Upper lobe of left lung (tissue), 6 donors: Measurements from ENCODE around the gene DIAPH1. TPM values are rescaled to one million over a fixed set of nuclear protein-coding genes. Genes with fewer than 3 reads are reported as not detected.

ENCODE experiments used
- ATAC-seq, 2 donors: fragments of 200-7000 bp; cut with Tn5 transposase; one replicate each; pipeline ENCODE4 v1.9.1; 2022; ENCODE audit warnings: mild to moderate bottlenecking in 2 of 2, moderate library complexity in 2 of 2; ENCODE audit not compliant: low FRiP score in 2 of 2
- DNase-seq, 2 donors: peaks; one replicate each; pipeline ENCODE4 v3.0.0-alpha.2; 2019 to 2020
- H3K27ac ChIP-seq, 4 donors: fragments of 200-600 bp; sonication (generic); one replicate each; pipeline ENCODE4 v1.5.1; 2016 to 2019
- H3K27me3 ChIP-seq, 4 donors: fragments of 200-600 bp; sonication (generic); one replicate each; pipeline ENCODE4 v1.5.1; 2017 to 2019
- H3K36me3 ChIP-seq, 4 donors: fragments of 200-600 bp; sonication (generic); one replicate each; pipeline ENCODE4 v1.5.1; 2016 to 2019
- H3K4me1 ChIP-seq, 4 donors: fragments of 200-600 bp; sonication (generic); one replicate each; pipeline ENCODE4 v1.5.1; 2018 to 2019
- H3K4me3 ChIP-seq, 4 donors: fragments of 200-600 bp; sonication (generic); one replicate each; pipeline ENCODE4 v1.5.1; 2017 to 2019; ENCODE audit warnings: mild to moderate bottlenecking in 2 of 4, moderate library complexity in 1 of 4
- H3K9me3 ChIP-seq, 4 donors: fragments of 200-600 bp; sonication (generic); one replicate each; pipeline ENCODE4 v1.5.1; 2018 to 2019
- CTCF ChIP-seq, 6 experiments: fragments of 450-650 bp in 4 of 6; fragments of 200-600 bp in 2 of 6; sonication (generic) in 2 of 6; IDR thresholded peaks; one replicate each; pipeline ENCODE4 v1.5.1; 2016 to 2019; ENCODE audit warnings: antibody characterized with exemption in 6 of 6
- EP300 ChIP-seq, 4 donors: sonication (generic); formaldehyde crosslinking; IDR thresholded peaks; one replicate each; pipeline ENCODE4 v1.5.1; 2017; ENCODE audit warnings: antibody characterized with exemption in 4 of 4, control low read depth in 2 of 4
- POLR2A ChIP-seq, 4 donors: fragments of 450-650 bp; IDR thresholded peaks; one replicate each; pipeline ENCODE4 v1.5.1; 2016 to 2017; ENCODE audit warnings: antibody characterized with exemption in 4 of 4, mild to moderate bottlenecking in 2 of 4
- POLR2AphosphoS5 ChIP-seq, 2 donors: sonication (generic); formaldehyde crosslinking; IDR thresholded peaks; one replicate each; pipeline ENCODE4 v1.5.1; 2017; ENCODE audit warnings: antibody characterized with exemption in 2 of 2
- WGBS, 2 donors: methylation state at CpG; one replicate each; pipeline ENCODE4 v1.1.5; 2017 to 2018; 5-methylcytosine and 5-hydroxymethylcytosine counted together
- total RNA-seq, 6 donors: library from RNA; depleted of rRNA in 4 of 6; stranded (reverse); fragments of >200 nt in 4 of 6; gene quantifications; one replicate each; pipeline versions ENCODE4 v1.1.0 to v1.2.1, GENCODE V29; 2016 to 2021
- donor health status: DM: no; HTN: no; CAD: no; lungs with moderate emphysema.
- donor health status: DM: no; HTN: yes; CAD: no; lungs with severe emphysema.

The DIAPH1 gene
- total RNA-seq, 6 donors from 2014 or later = 96.4 to 175 (median 133) TPM

GRCh38 chr5:141490771-141491170 is 128.0 kb downstream of the DIAPH1 start:
- ATAC-seq (no peak), DNase-seq (no peak)
- Histone ChIP-seq H3K27ac (no peak overlapping the region), H3K9me3 (no peaks in the 10 kb centered on the region), H3K36me3 (peaks cover 0 to 32% (median 6%) of the 10 kb centered on the region in 4 donors), H3K4me1 (peaks cover 18 to 28% (median 26%) of the 10 kb centered on the region in 4 donors), H3K4me3 (no peak overlapping the region), H3K27me3 (peaks cover 0 to 17% (median 3%) of the 10 kb centered on the region in 4 donors)
- WGBS, 2 donors = 86 to 88% methylated on average over 7 to 13 of the region's 13 CpGs
- TF ChIP-seq POLR2AphosphoS5 (IDR thresholded peaks at IDR 0.05) (no peak), POLR2A (IDR thresholded peaks at IDR 0.05) (no peak), EP300 (IDR thresholded peaks at IDR 0.05) (no peak), CTCF (IDR thresholded peaks at IDR 0.05) (no peak)

- no peak overlapping the region for H3K4me3 ChIP-seq
- no peak for DNase-seq
- ATAC-seq = no peak
- 92 to 93% methylated on average over 9 to 10 of the region's 10 CpGs for WGBS, 2 donors
- H3K36me3 ChIP-seq = peaks cover 0 to 36% (median 6%) of the 10 kb centered on the region in 4 donors
- no peaks in the 10 kb centered on the region for H3K9me3 ChIP-seq
- H3K27me3 ChIP-seq = peaks cover 0 to 17% (median 3%) of the 10 kb centered on the region in 4 donors
- peaks cover 18 to 31% (median 27%) of the 10 kb centered on the region in 4 donors for H3K4me1 ChIP-seq
- TF ChIP-seq CTCF (IDR thresholded peaks at IDR 0.05) (no peak), POLR2A (IDR thresholded peaks at IDR 0.05) (no peak), POLR2AphosphoS5 (IDR thresholded peaks at IDR 0.05) (no peak), EP300 (IDR thresholded peaks at IDR 0.05) (no peak)
- no peak overlapping the region for H3K27ac ChIP-seq
Observed at GRCh38 chr5:141490271-141490670, 128.5 kb downstream of the DIAPH1 start.

- ATAC-seq (no peak), DNase-seq (no peak)
- TF ChIP-seq EP300 (IDR thresholded peaks at IDR 0.05) (no peak), POLR2A (IDR thresholded peaks at IDR 0.05) (no peak), CTCF (IDR thresholded peaks at IDR 0.05) (no peak), POLR2AphosphoS5 (IDR thresholded peaks at IDR 0.05) (no peak)
- Histone ChIP-seq H3K27me3 (peaks cover 0 to 17% (median 4%) of the 10 kb centered on the region in 4 donors), H3K27ac (no peak overlapping the region), H3K9me3 (no peaks in the 10 kb centered on the region), H3K4me1 (peaks cover 18 to 35% (median 31%) of the 10 kb centered on the region in 4 donors), H3K36me3 (peaks cover 0 to 36% (median 6%) of the 10 kb centered on the region in 4 donors), H3K4me3 (no peak overlapping the region)
- WGBS, 2 donors = 88 to 93% methylated on average over 7 to 10 of the region's 10 CpGs
Observed at GRCh38 chr5:141489841-141490240, 129.0 kb downstream of the DIAPH1 start.

GRCh38 chr5:141488591-141489561 is 129.9 kb downstream of the DIAPH1 start, which contains the start of gene PCDHGC5:
TSS of gene PCDHGC5 (plus strand) at chr5:141489081. CDS start at chr5:141489241, 160 bp downstream.
- Histone ChIP-seq H3K27ac (no peak within 1 kb of the TSS), H3K27me3 (peaks cover 0 to 17% (median 4%) of the 10 kb centered on the region in 4 donors)
- DNase-seq = no peak

More at GRCh38 chr5:141488591-141489561, 129.9 kb downstream of the DIAPH1 start, which contains the start of gene PCDHGC5:
- H3K4me1 ChIP-seq = peaks cover 18 to 41% (median 32%) of the 10 kb centered on the region in 4 donors
- no peak for TF ChIP-seq POLR2AphosphoS5 (IDR thresholded peaks at IDR 0.05)
- TF ChIP-seq CTCF (IDR thresholded peaks at IDR 0.05) = no peak
- TF ChIP-seq EP300 (IDR thresholded peaks at IDR 0.05) = no peak
- TF ChIP-seq POLR2A (IDR thresholded peaks at IDR 0.05) = no peak
- 53 to 61% methylated on average over 8 to 10 of the region's 14 CpGs for WGBS, 2 donors
- ATAC-seq = no peak
- peaks cover 0 to 36% (median 6%) of the 10 kb centered on the region in 4 donors for H3K36me3 ChIP-seq
- no peaks in the 10 kb centered on the region for H3K9me3 ChIP-seq
- H3K4me3 ChIP-seq = no peak within 1 kb of the TSS
